Measurements from ENCODE around the gene ILF3. TPM values are rescaled to one million over a fixed set of nuclear protein-coding genes. Genes with fewer than 3 reads are reported as not detected.

The ILF3 gene
- total RNA-seq, 3 donors from 2014 or later, result 651 to 686 (median 684) TPM

DNA sequence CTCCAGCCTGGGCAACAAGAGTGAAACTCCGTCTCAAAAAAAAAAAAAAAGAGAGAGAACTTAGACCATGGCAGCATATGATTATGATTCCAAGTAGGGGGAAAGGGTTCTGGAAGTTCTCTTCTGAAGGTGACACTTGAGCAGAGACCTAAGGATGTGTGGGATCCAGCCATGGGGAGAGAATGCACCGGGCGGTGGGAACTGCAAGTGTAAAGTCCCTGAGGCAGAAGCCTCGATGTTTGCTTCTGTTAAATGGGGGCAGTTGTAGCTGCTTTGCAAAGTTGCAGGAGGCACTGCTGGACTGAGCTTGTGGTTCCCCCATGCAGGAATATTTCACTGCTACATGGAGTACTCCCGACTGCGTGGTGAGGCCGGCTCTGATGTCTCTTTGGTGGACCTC, 19.7 kb upstream of the ILF3 start:
- DNase-seq (no peak), ATAC-seq (no peak)
- Mint-ChIP-seq H3K4me1 (ENCODE audit: low read depth) (peaks cover 7% of the 10 kb centered on the region), H3K27me3 (ENCODE audit: low read depth) (no peaks in the 10 kb centered on the region), H3K9me3 (no peaks in the 10 kb centered on the region), H3K36me3 (ENCODE audit: insufficient read depth) (peaks cover 32% of the 10 kb centered on the region), H3K4me3 (no peak overlapping the region)

- Mint-ChIP-seq H3K36me3 (ENCODE audit: insufficient read depth) (peaks cover 32% of the 10 kb centered on the region), H3K4me3 (no peak overlapping the region), H3K27me3 (ENCODE audit: low read depth) (no peaks in the 10 kb centered on the region), H3K4me1 (ENCODE audit: low read depth) (peaks cover 7% of the 10 kb centered on the region), H3K9me3 (no peaks in the 10 kb centered on the region)
- no peak for ATAC-seq
- no peak for DNase-seq
Measured at GRCh38 chr19:10634963-10635362, 19.2 kb upstream of the ILF3 start.

GRCh38 chr19:10636304-10636972, 17.7 kb upstream of the ILF3 start:
- ATAC-seq (no peak), DNase-seq (no peak)
- peaks cover 12% of the 10 kb centered on the region for H3K4me1 Mint-ChIP-seq (ENCODE audit: low read depth)
- no peak overlapping the region for H3K4me3 Mint-ChIP-seq
- H3K9me3 Mint-ChIP-seq, result no peaks in the 10 kb centered on the region
- H3K27me3 Mint-ChIP-seq (ENCODE audit: low read depth), result no peaks in the 10 kb centered on the region
- peaks cover 27% of the 10 kb centered on the region for H3K36me3 Mint-ChIP-seq (ENCODE audit: insufficient read depth)

- no peak for DNase-seq
- Mint-ChIP-seq H3K27me3 (ENCODE audit: low read depth) (no peaks in the 10 kb centered on the region), H3K4me3 (no peak overlapping the region), H3K9me3 (no peaks in the 10 kb centered on the region), H3K36me3 (ENCODE audit: insufficient read depth) (peaks cover 22% of the 10 kb centered on the region), H3K4me1 (ENCODE audit: low read depth) (peaks cover 19% of the 10 kb centered on the region)
- ATAC-seq, result no peak
Measured at GRCh38 chr19:10637894-10638293, 16.3 kb upstream of the ILF3 start.

- DNase-seq (no peak), ATAC-seq (no peak)
- Mint-ChIP-seq H3K4me1 (ENCODE audit: low read depth) (peaks cover 37% of the 10 kb centered on the region), H3K27me3 (ENCODE audit: low read depth) (no peaks in the 10 kb centered on the region), H3K9me3 (no peaks in the 10 kb centered on the region), H3K4me3 (no peak overlapping the region), H3K36me3 (ENCODE audit: insufficient read depth) (peaks cover 24% of the 10 kb centered on the region)
Measured at GRCh38 chr19:10639836-10640235, 14.3 kb upstream of the ILF3 start.

DNA sequence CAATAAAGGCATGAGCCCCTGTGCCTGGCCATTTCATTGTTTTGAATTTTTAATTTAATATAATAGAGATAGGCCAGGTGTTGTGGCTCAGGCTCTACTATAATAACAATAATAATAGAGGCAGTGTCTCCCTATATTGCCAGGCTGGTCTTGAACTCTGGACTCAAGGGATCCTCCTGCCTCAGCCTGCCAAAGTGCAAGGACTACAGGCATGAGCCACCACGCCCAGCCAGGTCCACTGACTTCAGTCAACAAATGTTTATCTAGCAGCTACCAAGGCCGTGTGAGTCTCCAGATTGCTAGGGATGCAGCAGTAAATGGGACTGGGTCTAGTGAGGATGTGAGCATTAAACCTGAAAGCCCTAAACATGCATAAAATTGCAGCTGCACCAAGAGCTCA, 13.8 kb upstream of the ILF3 start:
- no peak for ATAC-seq
- no peak for DNase-seq
- peaks cover 20% of the 10 kb centered on the region for H3K36me3 Mint-ChIP-seq (ENCODE audit: insufficient read depth)
- H3K4me1 Mint-ChIP-seq (ENCODE audit: low read depth), result peaks cover 37% of the 10 kb centered on the region
- no peaks in the 10 kb centered on the region for H3K27me3 Mint-ChIP-seq (ENCODE audit: low read depth)
- no peak overlapping the region for H3K4me3 Mint-ChIP-seq
- H3K9me3 Mint-ChIP-seq, result no peaks in the 10 kb centered on the region

- DNase-seq (no peak), ATAC-seq (no peak)
- Mint-ChIP-seq H3K9me3 (no peaks in the 10 kb centered on the region), H3K4me3 (no peak overlapping the region), H3K27me3 (ENCODE audit: low read depth) (no peaks in the 10 kb centered on the region), H3K36me3 (ENCODE audit: insufficient read depth) (peaks cover 16% of the 10 kb centered on the region), H3K4me1 (ENCODE audit: low read depth) (peaks cover 37% of the 10 kb centered on the region)
Measured at GRCh38 chr19:10641248-10641647, 12.9 kb upstream of the ILF3 start.

DNA sequence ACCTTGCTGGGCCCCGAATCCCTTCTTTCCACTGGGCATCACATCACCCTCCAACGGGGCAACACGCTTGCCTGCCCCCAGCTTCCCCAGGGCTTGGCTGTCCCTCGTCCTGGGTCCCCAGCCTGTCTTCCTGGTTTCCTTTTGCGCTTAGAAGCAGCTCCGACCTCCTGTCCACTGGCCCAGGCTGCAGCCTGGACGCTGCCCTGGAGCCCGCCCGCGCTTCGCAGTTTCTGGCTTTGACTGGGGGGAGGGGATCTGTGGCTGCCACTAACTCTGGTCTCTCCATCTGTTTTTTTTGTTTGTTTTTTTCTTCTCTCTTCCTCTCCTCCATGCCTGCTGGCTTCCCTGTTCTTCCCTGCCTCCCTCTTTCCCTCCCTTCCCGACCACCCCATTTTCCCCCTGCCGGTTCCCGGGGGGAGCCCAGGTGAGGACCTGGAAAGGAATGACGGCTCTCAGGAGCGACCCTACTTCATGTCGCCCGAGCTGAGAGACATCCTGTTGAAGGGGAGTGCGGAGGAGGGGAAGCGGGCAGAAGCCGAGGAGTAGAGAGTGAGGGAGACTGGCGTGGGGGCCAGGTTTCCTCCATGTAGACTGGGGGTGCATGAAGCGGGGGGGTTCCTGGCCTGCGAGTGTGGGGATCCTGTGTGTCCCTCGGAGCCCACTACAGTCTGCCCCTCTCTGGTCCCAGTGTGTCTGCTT, 11.5 kb upstream of the ILF3 start:
- peaks cover 36% of the 10 kb centered on the region for H3K4me1 Mint-ChIP-seq (ENCODE audit: low read depth)
- no peak overlapping the region for H3K4me3 Mint-ChIP-seq
- DNase-seq (no peak), ATAC-seq (no peak)
- no peaks in the 10 kb centered on the region for H3K9me3 Mint-ChIP-seq
- no peaks in the 10 kb centered on the region for H3K27me3 Mint-ChIP-seq (ENCODE audit: low read depth)
- H3K36me3 Mint-ChIP-seq (ENCODE audit: insufficient read depth), result peaks cover 9% of the 10 kb centered on the region

GRCh38 chr19:10643172-10643967, 10.8 kb upstream of the ILF3 start:
- ATAC-seq (no peak), DNase-seq (no peak)
- H3K4me3 Mint-ChIP-seq, result no peak overlapping the region
- peaks cover 4% of the 10 kb centered on the region for H3K36me3 Mint-ChIP-seq (ENCODE audit: insufficient read depth)
- H3K9me3 Mint-ChIP-seq, result no peaks in the 10 kb centered on the region
- peaks cover 31% of the 10 kb centered on the region for H3K4me1 Mint-ChIP-seq (ENCODE audit: low read depth)
- no peaks in the 10 kb centered on the region for H3K27me3 Mint-ChIP-seq (ENCODE audit: low read depth)

- DNase-seq, result no peak
- H3K9me3 Mint-ChIP-seq, result no peaks in the 10 kb centered on the region
- H3K4me1 Mint-ChIP-seq (ENCODE audit: low read depth), result peaks cover 32% of the 10 kb centered on the region
- peaks cover 4% of the 10 kb centered on the region for H3K36me3 Mint-ChIP-seq (ENCODE audit: insufficient read depth)
- no peak for ATAC-seq
- H3K27me3 Mint-ChIP-seq (ENCODE audit: low read depth), result no peaks in the 10 kb centered on the region
- no peak overlapping the region for H3K4me3 Mint-ChIP-seq
Measured at GRCh38 chr19:10643968-10644259, 10.2 kb upstream of the ILF3 start.

- no peaks in the 10 kb centered on the region for H3K27me3 Mint-ChIP-seq (ENCODE audit: low read depth)
- DNase-seq, result peak; percentile 86
Measured at GRCh38 chr19:10644260-10645007, 9.7 kb upstream of the ILF3 start.

GRCh38 chr19:10646456-10647159, 7.5 kb upstream of the ILF3 start:
- Mint-ChIP-seq H3K27me3 (ENCODE audit: low read depth) (no peaks in the 10 kb centered on the region), H3K4me1 (ENCODE audit: low read depth) (peaks cover 27% of the 10 kb centered on the region), H3K9me3 (no peaks in the 10 kb centered on the region), H3K4me3 (no peak overlapping the region), H3K36me3 (ENCODE audit: insufficient read depth) (peaks cover 5% of the 10 kb centered on the region)
- DNase-seq (no peak), ATAC-seq (no peak)

More at GRCh38 chr19:10644260-10645007, 9.7 kb upstream of the ILF3 start:
- ATAC-seq, result peak; percentile 92 to 95
- H3K4me1 Mint-ChIP-seq (ENCODE audit: low read depth), result peaks cover 32% of the 10 kb centered on the region
- H3K36me3 Mint-ChIP-seq (ENCODE audit: insufficient read depth), result peaks cover 4% of the 10 kb centered on the region
- H3K4me3 Mint-ChIP-seq, result no peak overlapping the region
- no peaks in the 10 kb centered on the region for H3K9me3 Mint-ChIP-seq

- H3K4me3 Mint-ChIP-seq, result no peak overlapping the region
- H3K9me3 Mint-ChIP-seq, result no peaks in the 10 kb centered on the region
- no peaks in the 10 kb centered on the region for H3K27me3 Mint-ChIP-seq (ENCODE audit: low read depth)
- peaks cover 3% of the 10 kb centered on the region for H3K36me3 Mint-ChIP-seq (ENCODE audit: insufficient read depth)
- DNase-seq, result no peak
- no peak for ATAC-seq
- peaks cover 23% of the 10 kb centered on the region for H3K4me1 Mint-ChIP-seq (ENCODE audit: low read depth)
Measured at GRCh38 chr19:10648360-10648759, 5.8 kb upstream of the ILF3 start.

DNA sequence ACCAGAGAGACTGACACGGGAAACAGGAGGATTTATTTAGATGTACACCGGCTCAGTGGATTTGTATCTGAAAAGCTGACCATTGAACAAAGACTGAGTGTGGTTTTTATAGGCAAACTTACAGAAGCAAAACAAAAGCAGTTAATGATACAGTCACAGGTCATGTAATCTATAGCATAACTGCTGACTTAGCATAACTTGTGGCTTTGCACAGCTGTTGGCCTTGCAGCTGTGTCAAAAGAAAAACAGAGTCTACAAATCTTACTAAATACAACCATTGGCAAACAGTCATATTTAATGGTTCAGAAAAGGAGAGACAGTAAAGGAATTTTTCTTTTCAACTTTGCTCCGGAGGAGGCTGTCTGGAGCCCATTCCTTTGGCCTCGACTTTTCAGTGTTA, 2.3 kb upstream of the ILF3 start:
- Mint-ChIP-seq H3K27me3 (ENCODE audit: low read depth) (no peaks in the 10 kb centered on the region), H3K36me3 (ENCODE audit: insufficient read depth) (peaks cover 12% of the 10 kb centered on the region), H3K4me3 (peak overlapping the region; percentile 92), H3K4me1 (ENCODE audit: low read depth) (peaks cover 26% of the 10 kb centered on the region), H3K9me3 (no peaks in the 10 kb centered on the region)
- ATAC-seq, result no peak
- DNase-seq, result no peak

All from activated T-cell treated with anti-CD3 and anti-CD28 coated beads, Interleukin-2, amount 50 U/mL, for 4 hours (primary cell).